Stimulated activated memory B cell treated with anti-CD40 and anti-IgM and Interleukin-4, amounts not matched to agents 10 μg/mL and 1 μg/mL and 100 μg/mL, for 72 hours (primary cell): ENCODE measurements around the gene SYT4.
"Not testable (repeated sequence)": the region's sequence is repeated elsewhere in the genome, so short reads cannot be mapped to it uniquely, and the experiment has no call there.

Experiments used
- ATAC-seq: fragments of 150-1000 bp; cut with Tn5 transposase; 2 replicates; pipeline ENCODE4 v1.10.0; 2021
- H3K27ac Mint-ChIP-seq: one replicate; pipeline ENCODE4 v1.8.0; 2022; ENCODE audit warnings: mild to moderate bottlenecking, mixed read lengths
- H3K27me3 Mint-ChIP-seq: one replicate; pipeline ENCODE4 v1.8.0; 2022; ENCODE audit warnings: mixed read lengths
- H3K36me3 Mint-ChIP-seq: one replicate; pipeline ENCODE4 v1.8.0; 2022; ENCODE audit warnings: mixed read lengths
- H3K4me1 Mint-ChIP-seq: one replicate; pipeline ENCODE4 v1.8.0; 2022; ENCODE audit warnings: mixed read lengths
- H3K4me3 Mint-ChIP-seq: one replicate; pipeline ENCODE4 v1.8.0; 2022; ENCODE audit warnings: mild to moderate bottlenecking, moderate library complexity, mixed read lengths
- H3K9me3 Mint-ChIP-seq: one replicate; pipeline ENCODE4 v1.8.0; 2022; ENCODE audit warnings: mixed read lengths

SYT4 gene, protein sequence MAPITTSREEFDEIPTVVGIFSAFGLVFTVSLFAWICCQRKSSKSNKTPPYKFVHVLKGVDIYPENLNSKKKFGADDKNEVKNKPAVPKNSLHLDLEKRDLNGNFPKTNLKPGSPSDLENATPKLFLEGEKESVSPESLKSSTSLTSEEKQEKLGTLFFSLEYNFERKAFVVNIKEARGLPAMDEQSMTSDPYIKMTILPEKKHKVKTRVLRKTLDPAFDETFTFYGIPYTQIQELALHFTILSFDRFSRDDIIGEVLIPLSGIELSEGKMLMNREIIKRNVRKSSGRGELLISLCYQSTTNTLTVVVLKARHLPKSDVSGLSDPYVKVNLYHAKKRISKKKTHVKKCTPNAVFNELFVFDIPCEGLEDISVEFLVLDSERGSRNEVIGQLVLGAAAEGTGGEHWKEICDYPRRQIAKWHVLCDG

DNA sequence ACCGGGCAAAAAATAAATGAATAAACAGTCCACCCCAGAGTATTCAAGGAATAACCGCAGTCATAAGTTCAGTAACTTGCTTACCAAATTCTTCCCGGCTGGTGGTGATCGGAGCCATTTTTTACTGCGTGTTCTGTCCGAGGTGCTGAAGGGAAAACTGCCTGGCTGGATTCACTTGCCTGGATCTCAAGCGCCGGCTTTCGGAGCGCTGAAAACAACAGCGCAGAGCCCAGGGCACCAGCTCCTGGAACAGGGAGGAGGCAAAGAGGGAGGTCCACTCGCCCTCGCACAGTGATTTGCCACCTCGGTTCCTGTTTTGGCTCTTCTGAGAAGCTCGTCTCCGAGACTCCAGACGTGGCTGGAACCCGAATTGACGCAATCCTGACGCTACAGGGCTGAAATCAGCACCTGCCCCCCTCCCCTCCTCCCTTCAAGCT lies at the start of gene SYT4:
SYT4 (minus strand) TSS at position 327 of the 437 bp plus-strand sequence; CDS start at position 118, 209 bp downstream.
- Mint-ChIP-seq H3K9me3 (no peaks in the 10 kb centered on the region), H3K36me3 (no peaks in the 10 kb centered on the region), H3K4me3 (no peak within 1 kb of the TSS), H3K4me1 (no peaks in the 10 kb centered on the region), H3K27me3 (peaks cover 10% of the 10 kb centered on the region), H3K27ac (no peak within 1 kb of the TSS)
- no peak for ATAC-seq

DNA sequence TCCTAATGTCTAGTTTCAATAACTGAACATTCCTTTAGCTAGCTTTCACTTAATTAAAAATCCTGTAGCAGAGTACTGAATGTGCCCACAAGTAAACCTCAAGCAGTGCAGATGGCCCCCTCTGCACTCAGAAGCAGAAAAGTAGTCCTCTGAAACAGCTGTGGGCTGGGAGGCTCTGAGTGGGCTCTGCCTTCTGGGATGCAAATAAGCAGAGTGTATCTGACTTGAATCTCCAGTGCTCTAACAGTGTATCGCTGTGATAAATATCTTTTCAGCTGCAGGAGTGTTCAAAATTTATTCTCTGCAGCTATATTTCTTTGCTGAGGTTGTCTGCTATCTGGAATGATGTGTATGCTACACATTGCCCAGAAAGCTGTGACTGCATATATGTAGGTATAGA lies 44.8 kb upstream of the SYT4 start:
- no peak for ATAC-seq
- H3K27me3 Mint-ChIP-seq, result no peaks in the 10 kb centered on the region
- no peaks in the 10 kb centered on the region for H3K4me1 Mint-ChIP-seq
- no peak overlapping the region for H3K4me3 Mint-ChIP-seq
- no peaks in the 10 kb centered on the region for H3K9me3 Mint-ChIP-seq
- H3K36me3 Mint-ChIP-seq, result no peaks in the 10 kb centered on the region
- no peak overlapping the region for H3K27ac Mint-ChIP-seq

DNA sequence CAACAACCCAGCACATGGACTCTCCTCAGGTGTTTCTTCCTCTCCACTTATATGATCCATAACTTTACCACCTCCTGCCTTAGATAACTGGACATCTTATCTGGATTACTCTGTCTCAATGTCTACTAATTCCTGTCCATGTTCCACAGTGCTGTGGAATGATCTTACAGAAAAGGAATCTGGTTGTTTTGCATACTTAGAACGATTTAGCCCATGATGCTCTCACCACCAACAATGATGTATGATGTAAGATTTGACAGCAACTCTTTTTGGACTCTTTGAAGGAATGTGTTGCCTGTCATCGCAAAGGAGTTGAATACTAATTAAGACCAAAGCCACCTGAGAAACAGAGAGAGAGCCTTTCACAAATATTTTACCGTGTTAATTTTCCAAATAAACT lies 37.7 kb upstream of the SYT4 start:
- Mint-ChIP-seq H3K27ac (no peak overlapping the region), H3K27me3 (no peaks in the 10 kb centered on the region), H3K9me3 (no peaks in the 10 kb centered on the region), H3K4me3 (no peak overlapping the region), H3K4me1 (no peaks in the 10 kb centered on the region), H3K36me3 (no peaks in the 10 kb centered on the region)
- ATAC-seq, result no peak

DNA sequence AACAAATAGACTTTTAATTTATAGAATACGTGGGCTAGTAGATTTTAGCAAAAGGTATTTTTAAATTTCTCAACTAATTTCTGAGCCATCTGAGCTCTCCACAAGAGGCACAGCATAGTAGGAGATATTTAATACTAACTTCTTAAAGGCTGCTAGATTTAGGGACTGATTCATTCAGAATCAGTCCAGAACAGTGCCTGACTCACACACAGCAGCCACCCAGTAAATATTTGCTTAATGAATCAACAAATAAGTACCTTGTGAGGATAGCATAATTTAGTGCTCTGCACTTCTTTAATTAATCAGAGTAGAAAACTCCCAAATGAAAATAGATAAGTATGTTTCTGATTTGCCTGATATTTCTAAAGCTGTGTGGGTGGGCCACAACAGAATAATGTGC lies 35.6 kb upstream of the SYT4 start:
- no peaks in the 10 kb centered on the region for H3K4me1 Mint-ChIP-seq
- H3K36me3 Mint-ChIP-seq, result no peaks in the 10 kb centered on the region
- no peaks in the 10 kb centered on the region for H3K9me3 Mint-ChIP-seq
- H3K27ac Mint-ChIP-seq, result no peak overlapping the region
- no peak for ATAC-seq
- H3K4me3 Mint-ChIP-seq, result no peak overlapping the region
- H3K27me3 Mint-ChIP-seq, result no peaks in the 10 kb centered on the region

DNA sequence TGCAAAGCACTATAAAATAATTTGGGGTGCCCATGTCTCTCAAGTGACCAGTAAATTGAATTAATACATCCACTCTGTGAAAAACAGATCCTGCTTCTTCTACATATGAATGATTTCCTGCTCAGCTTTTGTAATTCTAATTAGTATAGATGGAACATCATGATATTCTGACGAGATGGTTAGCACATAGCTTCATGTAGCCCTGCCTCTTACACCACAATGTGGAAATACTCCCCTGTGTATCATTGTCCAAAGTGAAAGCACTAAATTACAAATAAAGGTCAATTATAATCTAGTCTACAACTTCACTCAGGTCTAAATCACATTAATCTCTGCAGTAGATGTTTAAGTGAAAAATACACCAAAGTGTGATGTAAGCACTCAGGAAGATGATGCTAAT lies 32.9 kb upstream of the SYT4 start:
- H3K4me3 Mint-ChIP-seq, result no peak overlapping the region

DNA sequence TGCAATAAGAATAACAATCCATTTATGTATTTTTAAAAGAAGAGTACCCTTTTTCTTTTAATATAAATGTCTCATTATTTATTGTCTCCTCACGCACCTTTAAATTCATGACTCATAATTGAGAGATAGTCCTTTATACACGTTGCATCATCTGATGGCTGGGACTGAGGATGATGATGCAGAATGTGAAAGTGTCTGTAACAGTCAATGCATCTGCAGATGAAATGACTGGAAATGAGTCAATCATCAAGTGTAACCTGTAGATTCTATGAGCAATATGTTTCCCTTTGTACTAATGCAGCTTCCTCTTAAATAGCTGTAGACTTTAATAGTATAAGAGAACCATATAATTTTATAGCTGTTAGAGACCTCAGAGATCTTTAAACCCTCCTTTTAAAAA lies 26.1 kb upstream of the SYT4 start:
- no peak for ATAC-seq
- H3K27ac Mint-ChIP-seq, result no peak overlapping the region
- H3K36me3 Mint-ChIP-seq, result no peaks in the 10 kb centered on the region
- H3K4me3 Mint-ChIP-seq, result no peak overlapping the region
- H3K27me3 Mint-ChIP-seq, result no peaks in the 10 kb centered on the region
- H3K4me1 Mint-ChIP-seq, result no peaks in the 10 kb centered on the region
- no peaks in the 10 kb centered on the region for H3K9me3 Mint-ChIP-seq

More for the DNA sequence above, 32.9 kb upstream of the SYT4 start:
- Mint-ChIP-seq H3K4me1 (no peaks in the 10 kb centered on the region), H3K36me3 (no peaks in the 10 kb centered on the region), H3K9me3 (no peaks in the 10 kb centered on the region), H3K27me3 (no peaks in the 10 kb centered on the region), H3K27ac (no peak overlapping the region)
- ATAC-seq, result no peak

DNA sequence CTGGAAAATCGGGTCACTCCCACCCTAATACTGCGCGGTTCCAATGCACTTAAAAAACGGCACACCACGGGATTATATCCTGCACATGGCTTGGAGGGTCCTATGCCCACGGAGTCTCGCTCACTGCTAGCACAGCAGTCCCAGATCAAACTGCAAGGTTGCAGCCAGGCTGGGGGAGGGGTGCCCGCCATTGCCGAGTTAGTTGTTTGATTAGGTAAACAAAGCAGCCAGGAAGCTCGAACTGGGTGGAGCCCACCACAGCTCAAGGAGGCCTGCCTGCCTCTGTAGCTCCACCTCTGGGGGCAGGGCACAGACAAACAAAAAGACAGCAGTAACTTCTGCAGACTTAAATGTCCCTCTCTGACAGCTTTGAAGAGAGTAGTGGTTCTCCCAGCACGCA lies 8.9 kb upstream of the SYT4 start:
- not testable (repeated sequence) for H3K4me3 Mint-ChIP-seq, H3K36me3 Mint-ChIP-seq, H3K9me3 Mint-ChIP-seq, H3K4me1 Mint-ChIP-seq, H3K27me3 Mint-ChIP-seq, ATAC-seq, H3K27ac Mint-ChIP-seq

DNA sequence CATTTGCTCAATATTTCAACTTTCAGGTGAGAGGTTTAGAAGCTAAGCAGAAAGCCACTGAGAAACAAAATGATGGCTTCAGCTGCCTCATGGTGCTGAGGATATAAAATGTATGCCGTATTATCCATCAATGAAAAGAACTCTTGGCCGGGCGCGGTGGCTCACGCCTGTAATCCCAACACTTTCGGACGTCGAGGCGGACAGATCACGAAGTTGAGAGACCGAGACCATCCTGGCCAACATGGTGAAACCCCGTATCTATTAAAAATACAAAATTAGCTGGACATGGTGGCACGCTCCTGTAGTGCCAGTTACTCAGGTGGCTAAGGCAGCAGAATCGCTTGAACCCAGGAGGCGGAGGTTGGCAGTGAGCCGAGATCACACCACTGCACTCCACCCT lies 6.0 kb upstream of the SYT4 start:
- Mint-ChIP-seq H3K27ac (no peak overlapping the region), H3K4me1 (no peaks in the 10 kb centered on the region), H3K36me3 (no peaks in the 10 kb centered on the region), H3K27me3 (peaks cover under 1% of the 10 kb centered on the region), H3K9me3 (peaks cover 2% of the 10 kb centered on the region), H3K4me3 (no peak overlapping the region)
- no peak for ATAC-seq

DNA sequence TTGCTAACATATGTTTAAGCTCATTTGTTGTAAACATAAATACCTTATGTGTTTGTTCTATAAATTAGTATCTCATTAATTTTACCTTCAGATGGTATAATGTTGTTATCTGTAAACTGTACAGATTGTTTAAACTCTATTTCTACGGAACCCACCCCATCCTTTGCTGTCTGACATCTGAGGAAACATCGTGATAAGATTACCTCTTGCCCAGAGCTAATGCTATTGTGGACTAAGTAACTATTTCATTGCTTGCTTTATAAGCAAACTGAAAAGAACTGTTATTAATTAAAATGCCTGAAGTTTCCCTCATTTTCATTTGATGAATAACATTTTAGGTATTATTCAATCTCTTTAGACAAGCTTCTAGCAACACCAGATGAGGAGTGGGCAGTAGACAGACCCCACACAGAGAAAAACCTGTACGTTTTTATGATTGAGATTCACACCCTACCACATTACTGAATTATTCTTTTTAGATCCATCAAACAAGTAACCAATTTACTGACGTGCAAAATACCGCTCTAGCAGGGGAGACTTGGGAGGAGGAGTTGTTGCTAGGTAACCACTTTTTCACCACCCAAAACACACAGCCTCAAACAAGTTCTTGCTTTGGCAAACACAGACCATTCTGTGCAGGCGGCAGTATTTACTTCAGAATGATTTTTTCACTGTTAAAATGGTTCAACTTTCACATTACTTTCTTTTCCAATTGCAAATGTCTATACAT lies 1.9 kb upstream of the SYT4 start:
- no peak overlapping the region for H3K27ac Mint-ChIP-seq
- no peaks in the 10 kb centered on the region for H3K36me3 Mint-ChIP-seq
- H3K27me3 Mint-ChIP-seq, result peaks cover 10% of the 10 kb centered on the region
- no peaks in the 10 kb centered on the region for H3K4me1 Mint-ChIP-seq
- no peaks in the 10 kb centered on the region for H3K9me3 Mint-ChIP-seq
- ATAC-seq, result peak; percentile 62
- H3K4me3 Mint-ChIP-seq, result no peak overlapping the region

DNA sequence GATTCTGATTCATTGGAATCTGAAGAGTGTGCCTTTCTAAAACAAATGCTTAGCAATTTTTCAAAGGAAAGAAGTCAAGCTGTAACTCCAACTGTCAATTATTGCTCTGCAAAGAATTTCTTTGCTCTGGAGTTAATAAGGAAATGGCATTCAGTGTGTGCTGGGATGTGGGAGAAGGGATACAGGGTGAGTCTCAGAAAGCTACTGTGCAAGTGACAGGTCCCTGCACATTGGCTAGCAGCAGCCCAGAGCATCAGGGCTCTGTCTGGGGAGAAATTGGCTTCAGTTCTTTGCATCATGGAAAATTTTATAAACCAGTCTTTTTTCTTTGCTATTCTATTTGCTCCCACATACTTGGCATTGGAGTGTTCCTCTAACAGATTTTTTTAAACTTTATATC lies 1.1 kb upstream of the SYT4 start:
- no peak overlapping the region for H3K27ac Mint-ChIP-seq
- H3K4me1 Mint-ChIP-seq, result no peaks in the 10 kb centered on the region
- H3K4me3 Mint-ChIP-seq, result no peak overlapping the region
- no peaks in the 10 kb centered on the region for H3K9me3 Mint-ChIP-seq
- ATAC-seq, result no peak
- no peaks in the 10 kb centered on the region for H3K36me3 Mint-ChIP-seq
- H3K27me3 Mint-ChIP-seq, result peaks cover 10% of the 10 kb centered on the region

DNA sequence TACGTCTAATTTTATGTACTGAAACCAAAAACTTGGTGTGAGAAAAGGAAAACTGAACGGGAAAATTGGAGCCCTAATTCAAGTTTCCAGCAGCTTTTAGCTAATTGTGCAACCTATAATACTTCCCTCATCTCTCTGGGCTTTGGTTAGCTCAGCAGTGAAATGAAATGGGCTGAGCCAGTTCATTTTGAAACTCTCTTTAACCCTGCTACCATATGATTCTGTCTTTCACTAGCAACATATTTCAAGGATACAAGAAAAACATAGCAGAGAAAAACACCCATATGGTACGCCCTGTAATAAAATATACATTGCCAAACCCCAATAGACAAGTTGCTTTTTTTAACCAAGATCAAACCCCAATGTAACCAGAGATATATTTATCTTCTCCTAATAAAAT lies 799 bp downstream of the SYT4 start:
- Mint-ChIP-seq H3K27ac (no peak overlapping the region), H3K9me3 (no peaks in the 10 kb centered on the region), H3K36me3 (no peaks in the 10 kb centered on the region), H3K4me1 (no peaks in the 10 kb centered on the region), H3K27me3 (peaks cover 10% of the 10 kb centered on the region), H3K4me3 (no peak overlapping the region)
- no peak for ATAC-seq

DNA sequence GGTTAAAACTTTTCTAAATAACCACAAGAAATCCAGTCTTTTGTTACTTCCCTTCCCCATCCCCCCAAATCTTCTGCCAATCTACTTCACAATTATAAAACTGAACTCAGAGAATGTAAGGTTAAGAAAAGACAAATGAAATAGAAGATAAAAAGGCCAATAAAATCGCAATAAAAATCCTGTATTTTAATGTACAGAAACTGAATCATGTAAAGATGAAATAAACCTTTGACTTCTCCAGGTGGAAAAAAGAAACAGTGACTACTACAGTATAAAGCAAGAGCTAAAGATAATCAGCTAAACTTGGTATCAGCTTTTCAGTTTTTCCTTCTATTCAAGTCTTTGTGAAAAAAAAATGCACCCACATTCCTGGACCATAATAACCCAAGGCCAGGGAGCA lies 1.7 kb downstream of the SYT4 start:
- Mint-ChIP-seq H3K9me3 (no peaks in the 10 kb centered on the region), H3K27ac (no peak overlapping the region), H3K4me3 (no peak overlapping the region), H3K27me3 (peaks cover 10% of the 10 kb centered on the region), H3K36me3 (no peaks in the 10 kb centered on the region), H3K4me1 (no peaks in the 10 kb centered on the region)
- no peak for ATAC-seq

DNA sequence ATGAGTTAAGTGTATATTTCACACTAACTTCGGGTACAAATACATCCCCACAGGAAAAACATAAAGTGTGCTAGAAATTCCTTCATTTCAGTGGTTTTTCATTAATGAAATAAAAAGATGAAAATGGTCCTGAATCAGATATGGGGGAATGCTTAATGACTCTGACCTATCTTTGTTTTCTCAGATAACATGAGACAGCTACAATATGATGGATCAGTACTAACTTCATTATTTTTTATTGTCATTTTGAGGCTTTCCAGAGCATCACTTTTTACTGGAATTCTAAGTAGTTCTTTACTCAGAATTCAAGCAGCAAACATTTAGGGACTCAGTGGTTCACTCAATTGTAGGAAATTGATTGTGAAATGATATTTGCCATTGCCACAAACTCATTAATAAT lies 2.8 kb downstream of the SYT4 start:
- H3K27me3 Mint-ChIP-seq, result peaks cover 10% of the 10 kb centered on the region
- H3K4me3 Mint-ChIP-seq, result no peak overlapping the region
- no peak overlapping the region for H3K27ac Mint-ChIP-seq
- ATAC-seq, result no peak
- H3K9me3 Mint-ChIP-seq, result no peaks in the 10 kb centered on the region
- no peaks in the 10 kb centered on the region for H3K36me3 Mint-ChIP-seq
- no peaks in the 10 kb centered on the region for H3K4me1 Mint-ChIP-seq

DNA sequence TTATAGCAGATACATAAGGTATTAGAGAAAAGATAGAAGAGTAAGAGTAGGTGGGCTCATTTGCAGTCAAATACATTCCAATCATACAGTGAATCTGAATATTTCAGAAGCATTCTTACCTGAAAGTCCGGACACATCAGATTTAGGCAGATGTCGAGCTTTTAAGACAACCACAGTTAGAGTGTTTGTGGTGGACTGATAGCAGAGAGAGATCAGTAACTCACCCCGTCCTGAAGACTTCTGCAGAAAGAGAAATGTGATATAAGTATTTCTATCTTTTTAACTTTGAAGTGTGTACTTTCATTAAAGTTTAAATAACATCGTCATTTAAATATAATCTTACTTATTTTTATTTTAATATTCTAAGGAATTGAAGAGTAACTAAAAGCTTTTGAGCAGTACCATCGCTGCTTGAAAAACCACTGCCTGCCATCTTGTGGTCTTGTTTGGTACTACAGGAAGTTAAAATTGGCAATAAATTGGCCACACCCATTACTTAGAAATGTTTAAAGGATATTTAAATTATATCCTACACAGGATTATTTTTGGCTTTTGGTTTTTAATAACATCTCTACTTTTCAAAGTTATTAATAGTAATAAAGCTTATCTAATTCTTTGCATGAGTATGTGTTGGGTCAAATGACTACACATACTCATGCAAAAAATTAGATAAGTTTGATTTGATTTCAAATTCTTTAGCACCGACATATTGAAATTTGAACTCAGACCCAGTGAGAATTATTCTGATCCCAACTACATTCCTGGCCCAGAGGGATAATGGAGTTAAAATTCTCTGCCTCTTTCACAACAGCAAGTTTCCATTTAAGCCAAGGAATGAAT lies 5.5 kb downstream of the SYT4 start:
- Mint-ChIP-seq H3K4me1 (no peaks in the 10 kb centered on the region), H3K4me3 (no peak overlapping the region), H3K9me3 (no peaks in the 10 kb centered on the region), H3K27me3 (no peaks in the 10 kb centered on the region), H3K27ac (no peak overlapping the region), H3K36me3 (no peaks in the 10 kb centered on the region)
- ATAC-seq, result no peak

DNA sequence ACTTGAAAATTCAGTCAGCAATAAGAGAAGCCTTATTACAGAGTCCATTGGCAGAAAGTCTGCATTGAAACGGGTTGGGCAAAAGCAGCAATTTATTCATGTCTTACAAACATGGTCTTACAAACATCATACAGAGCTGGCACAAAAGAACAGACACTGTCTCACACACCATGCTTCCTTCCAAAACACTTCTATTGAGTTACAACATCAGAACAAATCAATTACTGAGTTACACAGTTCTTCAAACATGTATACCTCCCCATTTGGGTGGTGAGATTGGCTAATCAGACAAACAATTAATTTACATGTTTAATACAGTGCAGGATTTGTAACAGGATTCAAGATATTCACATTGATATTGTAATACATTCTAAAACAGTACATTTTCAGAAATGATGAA lies 9.5 kb downstream of the SYT4 start:
- H3K4me3 Mint-ChIP-seq, result no peak overlapping the region
- ATAC-seq, result peak; percentile 43
- H3K27ac Mint-ChIP-seq, result no peak overlapping the region
- no peaks in the 10 kb centered on the region for H3K4me1 Mint-ChIP-seq
- no peaks in the 10 kb centered on the region for H3K9me3 Mint-ChIP-seq
- H3K27me3 Mint-ChIP-seq, result no peaks in the 10 kb centered on the region
- H3K36me3 Mint-ChIP-seq, result no peaks in the 10 kb centered on the region
